AG04449 (cell line): ENCODE results near the gene TMEM255B.

Source experiments
- CTCF ChIA-PET: fragments of 350-600 bp; formaldehyde crosslinking; extraction: SDS; loops from one replicate; lab custom pipeline; 2021; ENCODE audit warnings: antibody characterized with exemption; lab: Yijun Ruan, JAX
- POLR2A ChIA-PET: fragments of 400-600, 350-600 bp; formaldehyde crosslinking; extraction: SDS; loops from one replicate; lab custom pipeline; 2020; ENCODE audit warnings: antibody characterized with exemption, inconsistent platforms; lab: Yijun Ruan, JAX
- DNase-seq: peaks from one replicate; pipeline ENCODE4 v3.0.0-alpha.2; 2010; ENCODE audit warnings: low read depth, low spot score
- H3K4me3 ChIP-seq: 2 replicates; pipeline ENCODE4 v1.5.1; 2011; ENCODE audit warnings: low read depth, mild to moderate bottlenecking, control low read depth, low read length
- TF ChIP-seq, protein P1 (sequence below): IDR thresholded peaks from one replicate; pipeline ENCODE4 v1.5.1; 2011; ENCODE audit warnings: mild to moderate bottlenecking, moderate library complexity, low read length, control low read depth, inconsistent platforms; ENCODE audit not compliant: insufficient read depth; ENCODE audit errors: missing control alignments

Gene TMEM255B

DNA sequence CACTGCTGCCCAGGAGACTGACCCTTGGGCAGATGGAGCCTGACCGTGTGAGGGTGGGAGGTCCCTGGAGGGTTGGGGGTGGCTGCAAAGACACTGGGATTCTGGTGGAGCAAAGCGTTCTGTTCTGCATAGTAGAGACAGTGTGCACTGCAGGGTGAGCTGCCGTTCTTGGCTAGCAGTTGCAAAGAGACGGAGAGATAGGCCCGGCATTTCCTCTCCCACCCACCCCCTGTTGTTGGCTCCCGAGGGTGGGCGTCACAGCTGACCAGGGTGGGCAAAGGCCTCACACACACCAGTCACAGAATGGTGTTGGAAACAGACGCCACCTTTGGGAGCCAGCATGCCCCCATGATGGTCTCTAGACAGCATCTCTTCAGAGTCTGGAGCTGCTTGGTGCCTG, 11.4 kb downstream of the TMEM255B start:
- no peak overlapping the region for H3K4me3 ChIP-seq
- ChIA-PET CTCF (interaction anchor here (0.9 kb wide), 1 partner anchor 12 kb away, joined by 3 read pairs; no protein-coding TSS in a partner anchor), POLR2A (no interaction called here)
- TF ChIP-seq, protein P1, sequence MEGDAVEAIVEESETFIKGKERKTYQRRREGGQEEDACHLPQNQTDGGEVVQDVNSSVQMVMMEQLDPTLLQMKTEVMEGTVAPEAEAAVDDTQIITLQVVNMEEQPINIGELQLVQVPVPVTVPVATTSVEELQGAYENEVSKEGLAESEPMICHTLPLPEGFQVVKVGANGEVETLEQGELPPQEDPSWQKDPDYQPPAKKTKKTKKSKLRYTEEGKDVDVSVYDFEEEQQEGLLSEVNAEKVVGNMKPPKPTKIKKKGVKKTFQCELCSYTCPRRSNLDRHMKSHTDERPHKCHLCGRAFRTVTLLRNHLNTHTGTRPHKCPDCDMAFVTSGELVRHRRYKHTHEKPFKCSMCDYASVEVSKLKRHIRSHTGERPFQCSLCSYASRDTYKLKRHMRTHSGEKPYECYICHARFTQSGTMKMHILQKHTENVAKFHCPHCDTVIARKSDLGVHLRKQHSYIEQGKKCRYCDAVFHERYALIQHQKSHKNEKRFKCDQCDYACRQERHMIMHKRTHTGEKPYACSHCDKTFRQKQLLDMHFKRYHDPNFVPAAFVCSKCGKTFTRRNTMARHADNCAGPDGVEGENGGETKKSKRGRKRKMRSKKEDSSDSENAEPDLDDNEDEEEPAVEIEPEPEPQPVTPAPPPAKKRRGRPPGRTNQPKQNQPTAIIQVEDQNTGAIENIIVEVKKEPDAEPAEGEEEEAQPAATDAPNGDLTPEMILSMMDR: no peak
- no peak for DNase-seq

DNA sequence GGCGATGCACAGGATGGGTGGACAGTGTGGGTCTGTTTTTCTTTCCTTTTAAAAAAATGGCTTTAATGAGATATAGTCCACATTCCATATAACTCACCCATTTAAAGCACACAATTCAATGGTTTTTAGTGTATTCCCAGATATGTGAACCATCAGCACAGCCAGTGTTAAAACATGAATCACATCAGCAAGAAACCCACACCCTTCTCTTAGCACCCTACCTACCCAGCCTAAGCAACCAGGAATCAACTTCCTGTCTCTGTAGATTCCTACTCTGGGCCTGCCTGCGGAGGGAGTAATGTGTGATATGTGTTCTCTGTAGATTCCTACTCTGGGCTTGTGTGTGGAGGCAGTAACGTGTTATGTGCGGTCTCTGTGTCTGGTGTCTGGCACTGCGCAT, 11.9 kb downstream of the TMEM255B start:
- DNase-seq: no peak
- H3K4me3 ChIP-seq: no peak overlapping the region
- POLR2A ChIA-PET: no interaction called here
- TF ChIP-seq, protein P1: no peak
- CTCF ChIA-PET: interaction anchor here (0.9 kb wide), 1 partner anchor 12 kb away, joined by 3 read pairs; no protein-coding TSS in a partner anchor

DNA sequence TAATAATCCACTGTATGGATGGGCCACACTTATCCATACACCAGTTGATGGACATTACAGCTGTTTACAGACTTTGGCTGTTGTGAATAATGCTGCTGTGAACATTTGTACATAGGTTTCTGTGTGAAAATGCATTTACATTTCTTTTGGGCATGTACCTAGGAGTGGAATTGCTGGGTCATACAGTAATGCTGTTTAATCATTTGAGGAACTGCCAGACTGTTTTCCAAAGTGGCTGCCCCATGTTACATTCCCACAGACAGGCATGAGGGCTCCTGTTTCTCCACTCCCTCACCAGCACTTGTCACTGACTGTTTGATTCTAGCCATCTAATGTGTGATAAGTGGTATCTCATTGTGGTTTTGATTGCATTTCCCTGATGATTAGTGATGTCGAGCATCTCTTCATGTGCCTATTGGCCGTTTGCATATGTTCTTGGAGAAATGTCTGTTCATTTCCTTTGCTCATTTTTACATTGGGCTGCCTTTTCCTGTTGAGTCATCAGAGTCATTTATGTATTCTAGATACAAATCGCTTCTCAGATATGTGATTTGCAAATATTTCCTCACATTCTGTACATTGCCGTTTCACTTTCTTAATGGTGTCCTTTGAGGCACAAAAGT, 12.8 kb downstream of the TMEM255B start:
- no peak for DNase-seq
- TF ChIP-seq, protein P1: no peak
- CTCF ChIA-PET: no interaction called here
- no peak overlapping the region for H3K4me3 ChIP-seq
- POLR2A ChIA-PET: no interaction called here

DNA sequence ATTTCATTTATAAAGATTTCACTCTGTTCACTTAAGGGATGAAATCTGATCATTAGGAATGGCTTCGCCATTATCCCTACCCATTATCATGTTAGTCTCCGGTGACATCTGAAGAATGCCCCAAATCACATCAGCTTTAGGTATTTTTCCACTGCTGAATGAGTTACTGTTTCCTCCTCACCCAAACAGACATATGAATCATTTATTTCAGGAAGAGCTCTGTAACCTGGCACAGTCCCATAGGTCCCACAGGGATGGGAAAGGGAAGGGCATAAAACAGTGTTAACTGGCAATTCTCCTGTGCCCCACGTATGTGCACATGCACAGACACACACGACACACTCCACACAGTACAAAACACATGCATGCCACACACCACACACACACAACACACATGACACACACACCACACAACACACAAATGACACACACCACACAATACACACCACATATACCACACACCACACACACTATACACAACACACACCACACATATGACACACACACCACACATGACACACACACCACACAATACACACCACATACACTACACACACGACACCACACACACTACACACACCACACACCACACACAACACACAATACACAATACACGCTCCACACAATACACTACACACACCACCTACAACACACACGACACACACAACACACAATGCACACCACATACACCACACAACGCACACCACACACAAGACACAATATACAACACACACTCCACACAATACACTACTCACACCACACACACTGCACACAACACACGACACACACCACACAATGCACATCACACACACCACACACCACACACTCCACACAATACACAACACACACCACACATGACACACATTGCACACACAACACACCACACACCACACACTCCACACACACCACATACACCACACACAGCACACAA, 15.4 kb downstream of the TMEM255B start:
- TF ChIP-seq, protein P1: no peak
- H3K4me3 ChIP-seq: no peak overlapping the region
- no peak for DNase-seq
- CTCF ChIA-PET: no interaction called here
- POLR2A ChIA-PET: no interaction called here

DNA sequence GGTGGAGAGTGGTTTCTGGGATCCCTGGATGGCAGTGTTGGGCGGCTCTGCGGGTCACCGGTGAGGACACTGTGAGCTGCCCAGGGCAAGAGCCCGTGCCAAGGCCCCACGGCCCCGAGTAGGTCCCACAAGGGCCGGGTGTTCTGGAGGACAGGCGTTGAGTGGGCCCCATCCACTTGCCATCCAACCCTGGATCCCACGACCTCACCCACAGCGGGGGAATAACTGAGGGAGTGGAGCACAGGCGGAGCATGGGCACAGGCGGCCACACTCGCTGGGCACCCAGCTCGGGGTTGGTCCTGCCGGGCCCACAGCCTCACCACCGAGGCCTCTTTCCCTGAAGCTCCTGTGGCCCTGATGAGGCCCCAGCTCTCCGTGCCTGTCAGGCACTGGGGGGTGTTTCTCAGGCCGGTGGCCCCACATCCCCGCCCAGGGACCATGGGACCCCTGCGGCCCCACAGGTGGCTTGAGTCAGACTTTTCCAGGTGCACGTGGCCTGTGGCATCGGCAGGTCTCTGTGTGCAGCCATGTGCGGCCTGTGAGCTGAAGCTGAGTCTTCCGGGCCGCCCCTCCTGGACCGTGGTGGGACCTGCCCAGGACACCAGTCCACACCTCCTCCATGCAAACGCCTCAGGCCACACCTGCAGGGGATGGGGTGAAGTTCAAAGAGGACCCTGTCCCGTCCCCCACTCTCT, 16.6 kb downstream of the TMEM255B start:
- TF ChIP-seq, protein P1: no peak
- POLR2A ChIA-PET: no interaction called here
- DNase-seq: no peak
- H3K4me3 ChIP-seq: no peak overlapping the region
- CTCF ChIA-PET: no interaction called here
